GM19238 (cell line): ENCODE results near the gene REPIN1.
A peak's percentile ranks its signal among the peaks of the same experiment; 100 is the strongest.

Experiments used
- DNase-seq: peaks from one replicate; pipeline ENCODE4 v3.0.0; 2011; ENCODE audit warnings: low spot score; ENCODE audit not compliant: insufficient read length

Gene REPIN1

GRCh38 chr7:150359622-150360362 lies 8.8 kb upstream of the REPIN1 start:
- no peak for DNase-seq

DNA sequence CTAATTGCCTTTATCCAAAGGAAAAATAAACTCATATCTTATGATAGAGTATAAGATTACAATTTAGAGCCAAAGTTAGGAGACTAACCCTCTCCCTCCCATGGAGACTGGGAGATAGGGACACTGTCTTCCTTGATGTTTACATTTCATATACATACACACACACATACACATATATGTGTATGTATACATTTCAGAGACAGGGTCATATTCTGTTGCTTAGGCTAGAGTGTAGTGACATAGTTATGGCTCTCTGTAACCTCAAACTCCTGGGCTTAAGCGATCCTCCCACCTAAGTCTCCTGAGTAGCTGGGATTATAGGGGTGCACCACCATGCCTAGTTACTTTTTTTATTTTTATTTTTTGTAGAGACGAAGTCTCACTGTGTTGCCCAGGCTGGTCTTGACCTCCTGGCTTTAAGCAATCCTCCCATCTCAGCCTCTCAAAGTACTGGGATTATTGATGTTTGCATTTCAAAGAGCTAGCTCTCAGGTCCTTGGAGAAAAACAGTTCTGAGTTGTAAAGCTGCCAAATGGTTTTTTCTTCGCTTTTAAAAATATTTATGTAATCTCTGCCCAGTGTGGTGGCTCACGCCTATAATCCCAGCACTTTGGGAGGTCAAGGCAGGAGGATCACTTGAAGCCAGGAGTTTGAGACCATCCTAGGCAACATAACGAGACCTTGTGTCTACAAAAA lies 8.1 kb upstream of the REPIN1 start:
- no peak for DNase-seq

DNA sequence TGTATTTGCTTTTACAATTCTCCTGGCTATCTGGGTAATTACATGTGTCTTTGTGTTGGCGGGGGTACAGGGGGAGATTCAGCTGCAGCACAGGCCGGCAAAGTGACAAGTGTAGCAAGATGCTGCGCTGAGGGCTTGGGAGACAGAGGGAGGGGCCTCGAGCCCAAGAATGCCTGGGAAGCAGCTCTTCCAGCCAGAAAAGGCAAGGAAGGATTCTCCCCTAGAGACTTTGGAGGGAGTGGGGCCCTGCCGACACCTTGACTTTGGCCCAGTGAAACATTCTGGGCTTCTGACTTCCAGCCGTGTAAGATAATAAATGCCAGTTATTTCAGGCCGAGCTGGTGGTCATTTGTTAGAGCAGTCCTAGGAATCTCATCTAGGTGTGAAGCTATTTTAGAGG lies 7.2 kb upstream of the REPIN1 start:
- no peak for DNase-seq

- DNase-seq = no peak
Measured at GRCh38 chr7:150361807-150362621, 6.6 kb upstream of the REPIN1 start.

DNA sequence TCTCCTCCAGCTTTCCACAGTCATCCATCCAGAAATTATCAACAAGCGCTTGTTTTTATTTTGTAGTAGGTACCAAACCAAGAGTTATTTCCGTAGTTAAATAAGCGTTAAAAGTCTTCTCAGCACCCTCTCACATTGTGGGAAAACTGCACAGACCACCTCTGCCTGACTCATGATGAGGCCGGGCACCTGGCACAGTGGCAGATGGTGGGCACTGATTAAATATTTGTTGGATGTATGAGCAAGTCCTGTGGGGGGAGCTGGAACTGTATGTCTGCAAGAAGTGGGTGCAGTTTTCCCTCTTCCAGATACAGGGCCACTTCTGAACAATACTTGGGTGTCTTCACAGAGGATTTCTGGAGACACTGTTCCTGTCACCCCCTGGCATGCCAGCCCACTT lies 5.3 kb upstream of the REPIN1 start:
- no peak for DNase-seq

- peak; percentile 45 for DNase-seq
Measured at GRCh38 chr7:150363872-150364271, 4.8 kb upstream of the REPIN1 start.

- DNase-seq = no peak
Measured at GRCh38 chr7:150365194-150365593, 3.4 kb upstream of the REPIN1 start.

GRCh38 chr7:150365673-150366398 lies 2.8 kb upstream of the REPIN1 start:
- no peak for DNase-seq

GRCh38 chr7:150367677-150368095 lies 936 bp upstream of the REPIN1 start:
- no peak for DNase-seq

DNA sequence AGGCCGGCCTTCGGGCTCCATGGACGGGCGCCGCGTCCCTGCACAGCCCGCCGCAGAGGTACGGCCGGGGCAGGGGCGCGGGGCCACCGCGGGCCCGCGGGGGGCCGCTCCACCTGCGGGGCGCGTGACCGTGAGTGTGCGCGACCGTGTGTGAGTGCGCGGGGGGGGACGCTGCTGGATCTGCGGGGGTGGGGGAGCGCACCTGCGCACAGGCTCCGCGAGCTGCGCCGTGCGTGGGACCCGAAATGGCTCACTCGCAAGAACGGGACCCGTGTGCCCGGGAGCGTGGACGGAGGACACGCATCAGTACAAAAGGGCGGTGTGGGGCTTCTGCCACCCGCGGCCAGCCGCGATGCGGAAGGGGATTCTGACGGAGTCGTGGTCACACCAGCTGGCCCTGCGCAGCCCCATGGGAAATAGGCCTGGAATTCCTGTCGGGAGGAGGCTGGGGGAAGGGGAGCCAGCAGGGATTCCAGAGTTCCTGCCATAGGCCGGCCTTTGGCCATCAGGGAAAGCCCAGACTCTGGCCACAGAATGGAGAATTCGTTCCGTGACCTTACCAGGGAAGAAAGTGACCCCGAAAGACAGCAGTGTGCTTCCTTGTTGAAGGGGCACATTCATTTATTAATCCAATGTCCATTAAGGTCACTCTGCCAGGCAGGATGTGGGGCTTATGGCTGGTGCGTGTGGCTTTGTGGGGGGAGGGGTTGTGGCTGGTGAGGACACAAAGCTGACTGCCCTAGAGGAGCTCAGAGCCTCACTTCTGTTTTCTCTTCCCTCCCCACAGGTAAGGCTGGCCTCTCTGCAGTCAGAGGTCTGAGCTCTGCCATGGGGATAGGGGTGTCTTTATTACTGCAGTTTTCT lies 494 bp downstream of the REPIN1 start:
- DNase-seq = peak; percentile 81

GRCh38 chr7:150369748-150370501 lies 1.3 kb downstream of the REPIN1 start:
- no peak for DNase-seq

- DNase-seq = no peak
Measured at GRCh38 chr7:150370612-150371071, 2.0 kb downstream of the REPIN1 start.

DNA sequence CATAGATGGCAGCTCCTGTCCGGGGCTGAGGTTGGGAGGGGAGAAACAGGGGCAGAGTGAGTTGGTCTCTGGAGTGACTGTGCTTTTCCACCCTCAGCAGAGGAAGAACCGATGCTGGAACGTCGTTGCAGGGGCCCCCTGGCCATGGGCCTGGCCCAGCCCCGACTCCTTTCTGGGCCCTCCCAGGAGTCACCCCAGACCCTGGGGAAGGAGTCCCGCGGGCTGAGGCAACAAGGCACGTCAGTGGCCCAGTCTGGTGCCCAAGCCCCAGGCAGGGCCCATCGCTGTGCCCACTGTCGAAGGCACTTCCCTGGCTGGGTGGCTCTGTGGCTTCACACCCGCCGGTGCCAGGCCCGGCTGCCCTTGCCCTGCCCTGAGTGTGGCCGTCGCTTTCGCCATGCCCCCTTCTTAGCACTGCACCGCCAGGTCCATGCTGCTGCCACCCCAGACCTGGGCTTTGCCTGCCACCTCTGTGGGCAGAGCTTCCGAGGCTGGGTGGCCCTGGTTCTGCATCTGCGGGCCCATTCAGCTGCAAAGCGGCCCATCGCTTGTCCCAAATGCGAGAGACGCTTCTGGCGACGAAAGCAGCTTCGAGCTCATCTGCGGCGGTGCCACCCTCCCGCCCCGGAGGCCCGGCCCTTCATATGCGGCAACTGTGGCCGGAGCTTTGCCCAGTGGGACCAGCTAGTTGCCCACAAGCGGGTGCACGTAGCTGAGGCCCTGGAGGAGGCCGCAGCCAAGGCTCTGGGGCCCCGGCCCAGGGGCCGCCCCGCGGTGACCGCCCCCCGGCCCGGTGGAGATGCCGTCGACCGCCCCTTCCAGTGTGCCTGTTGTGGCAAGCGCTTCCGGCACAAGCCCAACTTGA lies 2.7 kb downstream of the REPIN1 start:
- no peak for DNase-seq

- DNase-seq = no peak
Measured at GRCh38 chr7:150371996-150372270, 3.3 kb downstream of the REPIN1 start.

DNA sequence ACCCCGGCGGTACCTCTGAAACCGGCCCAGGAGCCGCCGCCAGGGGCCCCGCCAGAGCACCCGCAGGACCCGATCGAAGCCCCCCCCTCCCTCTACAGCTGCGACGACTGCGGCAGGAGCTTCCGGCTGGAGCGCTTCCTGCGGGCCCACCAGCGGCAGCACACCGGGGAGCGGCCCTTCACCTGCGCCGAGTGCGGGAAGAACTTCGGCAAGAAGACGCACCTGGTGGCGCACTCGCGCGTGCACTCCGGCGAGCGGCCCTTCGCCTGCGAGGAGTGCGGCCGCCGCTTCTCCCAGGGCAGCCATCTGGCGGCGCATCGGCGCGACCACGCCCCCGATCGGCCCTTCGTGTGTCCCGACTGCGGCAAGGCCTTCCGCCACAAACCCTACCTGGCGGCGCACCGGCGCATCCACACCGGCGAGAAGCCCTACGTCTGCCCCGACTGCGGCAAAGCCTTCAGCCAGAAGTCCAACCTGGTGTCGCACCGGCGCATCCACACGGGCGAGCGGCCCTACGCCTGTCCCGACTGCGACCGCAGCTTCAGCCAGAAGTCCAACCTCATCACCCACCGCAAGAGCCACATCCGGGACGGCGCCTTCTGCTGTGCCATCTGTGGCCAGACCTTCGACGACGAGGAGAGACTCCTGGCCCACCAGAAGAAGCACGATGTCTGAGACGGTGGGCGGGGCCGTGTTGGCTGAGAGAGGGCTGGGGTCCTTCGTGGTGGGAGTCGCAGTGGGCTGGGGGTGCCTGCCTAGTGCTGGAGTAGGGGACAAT lies 3.8 kb downstream of the REPIN1 start:
- DNase-seq = no peak

DNA sequence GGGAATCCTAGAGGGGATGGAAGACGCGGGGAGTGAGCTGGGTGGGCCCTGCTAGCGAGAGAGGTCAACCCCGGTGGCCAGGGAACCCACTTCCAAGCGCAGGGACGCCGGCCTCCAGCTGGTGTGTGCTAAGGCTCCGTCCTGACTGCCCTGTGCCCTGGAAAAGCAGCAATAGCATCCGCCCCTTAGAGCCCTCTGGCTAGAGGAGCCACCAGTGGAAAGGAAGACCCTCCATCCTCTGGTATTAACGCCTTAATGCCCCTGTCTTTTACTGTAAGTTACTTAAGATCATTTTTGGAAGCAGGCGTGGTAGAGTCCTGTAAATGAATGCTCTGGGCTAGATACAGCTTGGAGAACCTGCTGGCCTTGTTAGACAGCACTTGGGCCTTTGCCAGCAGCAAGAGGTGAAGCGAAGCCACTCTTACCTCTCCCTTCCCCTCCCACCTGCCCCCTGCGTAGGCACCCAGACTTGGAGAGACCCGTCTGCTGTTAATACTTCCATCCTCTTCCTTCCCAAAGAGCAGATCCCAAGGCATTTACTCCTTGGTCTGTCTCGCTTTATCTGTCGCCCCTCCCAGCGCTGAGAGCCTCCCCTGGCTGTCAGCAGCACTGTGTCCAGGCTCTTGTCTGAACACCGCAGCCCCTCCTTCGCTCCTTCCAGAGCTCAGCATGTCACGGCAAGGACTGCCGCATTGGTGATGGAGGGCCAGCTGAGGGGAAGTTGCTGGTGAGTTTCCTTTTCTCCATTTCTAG lies 4.6 kb downstream of the REPIN1 start:
- DNase-seq = no peak

GRCh38 chr7:150374026-150374425 lies 5.4 kb downstream of the REPIN1 start:
- no peak for DNase-seq
